HG03432 (cell line): Measurements from ENCODE around the gene ADARB2.

Experiments
- ATAC-seq: cut with Tn5 transposase; IDR thresholded peaks from one replicate; pipeline ENCODE4 v1.9.1; 2021; ENCODE audit warnings: mild to moderate bottlenecking, moderate library complexity; ENCODE audit not compliant: unreplicated experiment

Gene ADARB2

DNA sequence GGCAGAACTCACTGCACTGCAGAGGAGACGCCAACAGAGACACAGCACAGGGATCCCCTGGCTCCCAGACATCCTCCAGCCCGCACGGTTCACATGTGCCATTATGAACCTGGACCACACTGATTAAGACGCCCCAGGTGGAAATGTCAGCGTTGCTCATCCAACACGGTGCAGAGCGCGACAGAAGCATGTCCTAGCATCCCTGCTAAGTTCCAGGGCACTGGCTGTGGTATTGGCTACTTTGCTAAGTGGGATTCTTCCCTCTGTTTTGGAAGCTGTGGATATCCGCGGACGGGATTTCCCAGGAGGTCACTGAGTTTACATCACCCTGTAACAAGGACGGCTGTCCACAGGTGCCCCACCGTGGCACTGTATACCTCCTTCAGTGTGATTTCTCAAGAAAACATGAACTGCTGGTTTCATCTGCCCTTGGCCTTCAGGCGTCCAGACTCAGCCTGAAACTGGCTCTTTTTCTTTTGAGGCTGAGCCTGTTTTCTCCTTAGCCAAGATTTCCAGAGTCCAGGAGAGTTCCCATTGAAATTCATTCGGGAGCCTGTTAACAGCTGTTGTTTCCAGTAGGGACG lies 357.1 kb downstream of the ADARB2 start:
- no peak for ATAC-seq

GRCh38 chr10:1379601-1380000 lies 357.7 kb downstream of the ADARB2 start:
- no peak for ATAC-seq

- no peak for ATAC-seq
Observed at GRCh38 chr10:1378473-1378872, 358.9 kb downstream of the ADARB2 start.

DNA sequence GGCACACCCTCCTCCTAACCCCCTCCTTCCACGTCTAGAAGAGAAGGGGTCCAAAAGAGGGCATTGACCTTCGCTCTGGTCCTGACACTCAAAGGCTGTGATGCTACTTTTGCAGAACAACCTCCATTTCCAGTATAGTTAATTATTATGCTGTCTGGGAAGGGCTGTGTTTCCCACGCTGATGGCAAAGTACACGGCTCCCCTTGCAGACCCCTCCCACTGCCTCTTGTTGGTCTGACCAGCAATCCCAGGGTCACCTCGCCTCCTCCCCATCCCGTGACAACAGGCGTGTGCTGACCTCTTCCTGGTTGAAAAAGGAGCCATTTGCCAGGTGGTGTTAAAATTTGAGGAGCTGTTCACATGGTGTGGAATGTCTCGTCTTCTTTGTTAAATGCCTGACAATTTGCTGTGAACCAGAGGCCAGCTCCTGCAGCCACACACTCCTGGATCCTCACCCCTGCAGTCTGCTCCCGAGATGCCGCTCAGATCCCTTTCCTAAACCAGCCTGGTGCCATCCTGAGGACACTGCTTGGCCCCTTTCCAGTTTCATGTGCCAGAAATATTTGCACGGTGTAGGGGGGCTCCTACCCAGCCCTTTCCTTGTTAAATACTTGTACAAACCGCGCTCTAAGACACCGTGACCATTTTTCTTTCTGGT lies 359.5 kb downstream of the ADARB2 start:
- ATAC-seq: no peak

- ATAC-seq: no peak
Observed at GRCh38 chr10:1377231-1377630, 360.1 kb downstream of the ADARB2 start.

DNA sequence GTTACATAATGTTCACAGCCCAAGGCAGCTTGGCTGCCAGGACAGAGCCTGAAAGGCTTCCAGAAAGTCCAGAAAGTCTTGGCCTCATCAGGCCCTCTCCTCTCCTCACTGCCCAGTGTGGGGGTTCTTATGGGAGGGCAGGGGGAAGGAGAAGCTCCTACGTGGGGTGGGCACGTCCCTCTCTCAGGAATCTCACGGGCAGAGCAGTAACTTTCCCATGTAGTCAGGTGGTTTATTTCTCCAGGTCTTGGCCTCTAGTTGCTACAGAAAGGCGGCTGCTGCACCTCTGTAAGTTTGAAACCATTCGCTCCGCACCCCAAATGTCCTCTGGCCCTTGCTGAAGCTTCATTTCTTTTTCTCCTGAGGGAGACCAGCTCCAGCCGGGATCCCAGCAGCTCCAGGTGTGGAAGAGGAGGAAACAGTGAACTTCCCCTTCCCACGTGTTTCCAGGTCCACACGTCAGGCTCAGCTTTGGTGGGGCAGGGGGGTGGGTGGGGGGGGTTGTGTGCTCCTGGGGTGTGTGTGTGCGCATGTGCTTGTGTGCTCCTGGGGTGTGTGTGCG lies 360.9 kb downstream of the ADARB2 start:
- no peak for ATAC-seq

DNA sequence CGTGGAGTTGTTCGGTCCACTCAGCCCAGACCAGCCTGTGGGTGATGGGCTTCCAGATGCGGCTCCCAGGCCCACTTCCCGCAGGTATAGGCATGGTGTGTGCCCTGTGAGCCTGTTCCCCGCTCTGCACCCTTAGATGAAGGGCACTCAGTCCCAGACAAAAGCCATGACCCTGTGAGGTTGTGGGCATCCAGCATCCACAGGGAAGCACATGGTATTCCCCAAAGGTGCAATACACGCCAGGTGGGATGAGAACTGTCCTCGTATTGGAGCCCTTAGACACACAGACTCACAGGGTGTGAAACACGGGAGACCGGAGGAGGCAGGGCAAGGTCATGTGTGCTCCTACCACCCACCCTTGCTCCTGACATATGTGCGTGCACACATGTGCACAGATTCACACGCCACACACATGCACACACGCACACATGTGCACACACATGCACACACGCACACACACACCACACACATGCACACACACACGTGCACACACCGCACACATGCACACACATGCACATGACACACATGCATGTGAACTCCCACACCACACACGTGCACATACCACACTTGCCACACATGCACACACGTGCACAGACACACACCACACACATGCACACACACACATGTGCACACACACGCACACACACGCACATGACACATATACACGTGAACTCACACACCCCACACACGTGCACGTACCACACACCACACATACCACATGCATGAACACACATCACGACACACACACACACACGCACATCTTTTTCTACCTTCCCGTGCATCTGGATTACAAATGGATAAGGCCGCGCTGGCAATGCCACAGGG lies 361.8 kb downstream of the ADARB2 start:
- no peak for ATAC-seq

- no peak for ATAC-seq
Observed at GRCh38 chr10:1374511-1375345, 362.6 kb downstream of the ADARB2 start.

DNA sequence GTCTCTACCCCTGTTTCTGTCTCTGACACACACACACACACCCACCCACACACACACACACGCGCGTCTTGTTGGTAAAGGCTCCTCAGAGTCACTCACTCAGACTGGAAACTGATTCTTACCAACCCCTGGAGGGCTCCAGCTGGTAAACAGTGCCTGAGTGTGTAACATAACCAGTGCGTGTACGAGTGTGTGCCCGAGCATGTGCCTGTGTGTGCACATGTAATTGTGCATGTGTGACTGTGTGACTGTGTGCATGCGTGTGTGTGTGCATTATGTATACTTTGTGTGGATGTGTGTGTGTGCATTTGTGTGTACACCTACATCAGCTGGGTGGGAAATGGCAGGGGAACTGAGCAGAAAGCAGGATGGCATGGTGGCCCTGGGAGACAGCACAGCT lies 364.0 kb downstream of the ADARB2 start:
- no peak for ATAC-seq

GRCh38 chr10:1372212-1372611 lies 365.1 kb downstream of the ADARB2 start:
- ATAC-seq: no peak

- ATAC-seq: no peak
Observed at GRCh38 chr10:1370298-1370697, 367.0 kb downstream of the ADARB2 start.

GRCh38 chr10:1369665-1370064 lies 367.7 kb downstream of the ADARB2 start:
- no peak for ATAC-seq

DNA sequence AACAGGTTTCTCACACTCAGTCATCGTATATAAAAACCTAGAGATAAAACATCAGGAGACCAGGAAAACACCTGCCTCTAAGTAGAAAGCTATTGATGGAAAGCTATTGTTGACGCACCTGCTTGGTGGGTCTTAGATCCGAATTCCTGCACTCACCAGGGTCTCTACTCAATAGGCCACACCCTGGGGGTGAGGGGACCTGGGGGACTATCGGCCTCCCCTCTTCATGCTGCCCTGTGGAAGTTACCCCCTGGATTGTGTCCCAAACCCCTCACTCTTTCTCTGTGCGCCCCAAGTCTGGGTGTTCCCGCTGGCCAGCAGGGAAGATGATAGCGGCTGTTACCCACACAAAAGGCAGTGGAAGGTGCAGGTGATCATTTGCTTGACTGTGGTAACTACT lies 368.1 kb downstream of the ADARB2 start:
- ATAC-seq: no peak

GRCh38 chr10:1368842-1369171 lies 368.5 kb downstream of the ADARB2 start:
- no peak for ATAC-seq

DNA sequence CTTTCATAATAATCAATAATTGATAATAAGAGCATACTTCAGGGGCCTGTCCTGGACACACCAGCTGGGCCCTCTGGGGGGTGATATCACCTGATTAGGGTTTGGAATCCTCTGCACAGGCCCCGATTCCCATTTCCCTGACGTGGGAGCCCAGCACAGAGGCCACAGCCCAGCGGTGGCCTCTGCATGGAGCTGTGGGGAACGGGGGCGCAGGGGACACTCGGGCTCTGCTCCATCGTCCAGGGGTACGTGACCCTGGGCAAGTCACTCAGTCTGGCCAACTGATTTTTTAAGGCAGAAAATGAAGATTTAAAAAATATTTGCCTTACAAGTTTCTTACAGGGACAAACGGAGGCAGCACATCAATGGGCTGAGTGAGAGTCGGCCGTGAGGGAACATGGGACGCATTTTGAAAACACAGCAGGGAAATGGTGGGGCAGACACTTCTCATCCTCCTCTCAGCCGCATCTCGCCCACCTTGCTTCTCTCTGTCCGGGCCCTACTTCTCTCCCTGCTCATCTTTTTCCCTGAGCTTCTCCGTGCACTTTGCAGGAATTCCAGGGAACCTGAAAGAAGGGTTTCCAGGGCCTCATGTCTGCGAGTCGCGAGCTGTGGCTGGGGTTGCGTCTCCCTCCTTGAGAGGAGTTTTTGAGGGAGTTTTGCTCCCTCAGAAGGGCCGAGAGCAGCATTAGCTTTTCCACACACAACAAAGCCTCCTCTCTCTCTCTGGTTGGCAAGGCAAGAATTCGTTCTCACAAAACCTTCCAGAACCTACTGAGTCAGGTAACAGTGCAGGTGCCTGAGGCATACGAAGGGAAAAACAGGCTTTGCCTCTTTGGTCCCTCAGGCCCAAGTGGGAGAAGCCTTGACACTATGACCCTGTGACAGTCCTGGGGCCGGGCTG lies 369.1 kb downstream of the ADARB2 start:
- no peak for ATAC-seq

DNA sequence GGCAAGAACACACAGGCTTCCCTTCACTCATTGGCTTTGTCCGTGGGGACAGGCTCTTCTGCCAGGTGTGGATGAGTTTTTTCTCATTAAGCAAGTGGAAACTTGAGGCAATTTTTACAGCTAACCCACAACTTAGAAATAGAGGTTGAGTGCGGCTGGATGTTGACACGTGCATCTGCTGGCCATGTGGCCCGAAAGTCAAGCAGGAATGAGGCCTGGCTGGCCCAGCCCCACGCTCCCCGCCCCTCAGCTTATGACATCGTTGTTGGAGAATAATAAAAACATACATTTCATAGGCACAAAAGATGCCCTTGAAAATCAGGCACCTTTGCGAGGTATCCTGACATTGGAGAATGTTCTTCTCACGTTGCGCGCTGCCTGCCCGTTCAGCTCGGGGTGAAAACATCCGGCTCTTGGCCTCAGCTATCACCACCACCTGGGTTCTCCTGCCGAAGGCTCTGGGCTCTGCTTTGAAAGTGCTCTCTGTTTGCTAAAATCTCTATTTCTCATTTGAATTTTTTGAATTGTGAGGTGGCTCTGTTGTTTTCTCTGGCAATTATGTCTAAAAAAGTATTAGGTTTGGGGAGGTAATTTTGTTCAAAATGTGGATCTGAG lies 370.4 kb downstream of the ADARB2 start:
- no peak for ATAC-seq

DNA sequence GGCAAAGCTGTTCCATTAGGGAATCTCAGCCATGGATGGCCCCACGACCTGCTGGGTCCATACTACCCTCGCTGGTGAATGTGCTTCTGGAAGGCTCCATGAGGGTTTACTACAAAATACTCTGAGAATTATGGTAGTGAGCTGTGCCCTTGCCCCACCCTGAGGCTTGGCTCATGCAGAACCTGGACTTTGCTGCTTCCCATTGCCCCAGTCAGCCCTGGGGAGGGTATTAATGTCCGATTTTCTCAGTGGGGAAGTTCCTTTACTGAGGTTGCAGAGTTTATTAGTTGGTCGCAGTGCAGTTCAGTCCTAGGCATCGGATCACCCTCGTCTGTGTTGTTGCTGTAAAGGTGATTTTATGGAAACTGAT lies 371.0 kb downstream of the ADARB2 start:
- ATAC-seq: no peak

DNA sequence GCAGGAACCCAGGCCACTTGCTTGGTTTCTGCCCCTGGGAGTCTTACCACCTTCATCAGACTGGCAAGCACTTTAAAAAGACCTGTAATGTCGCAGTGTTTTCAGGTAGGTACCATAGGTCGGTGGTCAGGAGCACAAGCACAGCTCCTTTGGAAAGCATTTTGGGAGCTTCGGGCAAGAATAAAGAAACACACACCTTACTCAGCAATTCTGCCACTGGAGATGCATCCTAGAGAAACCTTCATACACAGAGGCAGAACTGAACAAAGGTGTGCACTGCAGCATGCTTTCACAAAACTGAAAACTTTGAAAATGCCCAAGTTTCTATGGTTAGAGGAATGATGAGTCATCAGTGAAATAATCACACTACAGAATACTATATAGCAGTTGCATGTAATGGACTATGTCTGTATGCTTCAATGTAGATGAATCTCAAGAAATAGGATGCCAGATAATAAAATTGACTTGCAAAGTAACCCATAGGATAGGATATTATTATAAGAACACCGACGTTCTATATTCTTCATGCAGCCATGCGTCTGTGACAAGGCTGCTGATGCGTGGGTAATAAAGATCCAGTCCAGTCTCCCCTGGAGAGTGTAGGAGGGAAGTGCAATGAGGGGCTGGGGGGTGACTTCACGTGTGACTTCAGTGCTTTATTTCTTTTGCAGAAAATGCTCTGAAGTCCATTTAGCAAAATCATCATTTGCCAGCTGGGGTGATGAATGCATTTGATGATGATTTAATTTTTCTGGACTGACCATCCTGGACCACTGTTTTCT lies 371.6 kb downstream of the ADARB2 start:
- ATAC-seq: no peak
